Measurements from ENCODE around the gene AP1S3.

- TF ChIP-seq CTCF (conservative IDR thresholded peaks at IDR 0.05) (no peak), EZH2 (IDR thresholded peaks at IDR 0.05; ENCODE audit: low read depth) (no peak)
Observed at GRCh38 chr2:223746611-223747010, 90.8 kb downstream of the AP1S3 start.
